Nephron (organoid): ENCODE results near the gene LSM5.

Experiments
- H3K27ac Mint-ChIP-seq, 3 experiments: 2 replicates each; pipeline ENCODE4 v1.8.0; 2020; ENCODE audit warnings: mixed read lengths in 3 of 3, mild to moderate bottlenecking in 2 of 3, moderate library complexity in 1 of 3
- H3K27me3 Mint-ChIP-seq: 2 replicates; pipeline ENCODE4 v1.8.0; 2021; ENCODE audit warnings: low read depth, mild to moderate bottlenecking, moderate library complexity, mixed read lengths
- H3K36me3 Mint-ChIP-seq: 2 replicates; pipeline ENCODE4 v1.8.0; 2020; ENCODE audit warnings: low read depth, mixed read lengths
- H3K4me1 Mint-ChIP-seq: 2 replicates; pipeline ENCODE4 v1.8.0; 2020; ENCODE audit warnings: mixed read lengths
- H3K4me3 Mint-ChIP-seq, 3 experiments: 2 replicates each; pipeline ENCODE4 v1.8.0; 2020; ENCODE audit warnings: mild to moderate bottlenecking in 3 of 3, mixed read lengths in 3 of 3, moderate library complexity in 2 of 3
- H3K9me3 Mint-ChIP-seq: 2 replicates; pipeline ENCODE4 v1.8.0; 2020; ENCODE audit warnings: mixed read lengths
- TF ChIP-seq, protein P1 (sequence below), 3 experiments: fragments of 200-600 bp; sonication (generic); IDR thresholded peaks; one replicate each; pipeline ENCODE4 v1.5.0; 2021; ENCODE audit warnings: antibody characterized with exemption in 3 of 3; ENCODE audit not compliant: unreplicated experiment in 3 of 3

The LSM5 gene

DNA sequence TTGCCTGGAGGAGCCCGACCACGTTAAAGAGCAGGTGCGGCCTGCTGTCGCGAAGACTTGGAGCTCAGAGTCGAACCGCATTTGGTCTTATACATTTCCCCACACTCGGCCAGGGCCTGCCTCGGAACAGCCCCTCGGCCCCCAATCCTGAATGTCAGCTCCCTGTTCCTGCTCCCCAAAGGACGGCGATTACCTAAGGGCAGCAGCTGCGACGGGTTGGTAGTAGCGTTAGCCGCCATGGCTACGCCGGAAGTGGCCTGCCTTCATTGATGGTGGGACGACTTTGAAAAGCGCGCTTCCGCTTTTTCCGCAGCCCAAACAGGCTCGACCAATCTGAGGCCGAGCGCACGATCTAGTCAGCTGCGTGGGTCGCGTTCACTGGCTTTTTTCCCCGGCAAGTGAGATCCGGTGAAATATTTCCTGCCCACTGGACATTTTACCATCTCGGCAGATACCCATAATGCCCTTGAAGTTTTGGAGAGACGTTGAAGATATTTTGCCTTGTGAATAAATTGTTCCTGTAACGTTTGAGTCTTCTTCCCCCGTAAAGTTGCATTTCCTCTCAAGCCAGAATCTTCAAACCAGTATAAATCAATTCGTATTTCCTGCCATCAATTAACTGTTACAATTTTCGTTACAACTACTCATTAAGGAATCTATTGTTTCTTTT is at the start of gene LSM5:
Gene LSM5 (minus strand): TSS at position 254 of the 670 bp plus-strand sequence. CDS start 15 bp downstream, at position 239.
- Mint-ChIP-seq H3K4me3 (peak within 1 kb of the TSS; percentile 82 to 95 (median 92)), H3K36me3 (peaks cover 27% of the 10 kb centered on the region), H3K4me1 (peaks cover 21% of the 10 kb centered on the region), H3K27ac (peak within 1 kb of the TSS; percentile 95 to 97 (median 96)), H3K27me3 (no peaks in the 10 kb centered on the region), H3K9me3 (no peaks in the 10 kb centered on the region)
- TF ChIP-seq, protein P1, sequence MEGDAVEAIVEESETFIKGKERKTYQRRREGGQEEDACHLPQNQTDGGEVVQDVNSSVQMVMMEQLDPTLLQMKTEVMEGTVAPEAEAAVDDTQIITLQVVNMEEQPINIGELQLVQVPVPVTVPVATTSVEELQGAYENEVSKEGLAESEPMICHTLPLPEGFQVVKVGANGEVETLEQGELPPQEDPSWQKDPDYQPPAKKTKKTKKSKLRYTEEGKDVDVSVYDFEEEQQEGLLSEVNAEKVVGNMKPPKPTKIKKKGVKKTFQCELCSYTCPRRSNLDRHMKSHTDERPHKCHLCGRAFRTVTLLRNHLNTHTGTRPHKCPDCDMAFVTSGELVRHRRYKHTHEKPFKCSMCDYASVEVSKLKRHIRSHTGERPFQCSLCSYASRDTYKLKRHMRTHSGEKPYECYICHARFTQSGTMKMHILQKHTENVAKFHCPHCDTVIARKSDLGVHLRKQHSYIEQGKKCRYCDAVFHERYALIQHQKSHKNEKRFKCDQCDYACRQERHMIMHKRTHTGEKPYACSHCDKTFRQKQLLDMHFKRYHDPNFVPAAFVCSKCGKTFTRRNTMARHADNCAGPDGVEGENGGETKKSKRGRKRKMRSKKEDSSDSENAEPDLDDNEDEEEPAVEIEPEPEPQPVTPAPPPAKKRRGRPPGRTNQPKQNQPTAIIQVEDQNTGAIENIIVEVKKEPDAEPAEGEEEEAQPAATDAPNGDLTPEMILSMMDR (IDR thresholded peaks at IDR 0.05; ENCODE audit: unreplicated experiment in 3 of 3): no peak

DNA sequence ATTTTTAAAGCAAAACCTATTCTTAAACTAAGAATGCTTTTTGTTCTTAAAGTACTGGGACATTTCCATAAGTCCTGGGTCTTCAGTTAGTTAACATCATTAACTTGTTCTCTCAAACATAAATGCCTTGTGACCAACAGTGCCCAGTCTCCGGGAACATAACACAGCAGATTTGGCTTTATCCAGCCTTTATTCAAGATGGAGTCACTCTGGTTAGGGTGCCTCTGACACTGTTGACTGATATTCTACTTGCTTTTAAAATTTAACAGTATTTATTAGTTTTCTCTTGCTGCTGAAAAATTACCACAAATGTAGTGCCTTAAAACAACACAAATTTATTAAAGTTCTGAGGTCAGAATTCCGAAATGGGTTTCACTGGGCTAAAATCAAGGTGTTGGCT is 49.2 kb upstream of the LSM5 start:
- TF ChIP-seq, protein P1 (IDR thresholded peaks at IDR 0.05; ENCODE audit: unreplicated experiment in 3 of 3): no peak
- no peaks in the 10 kb centered on the region for H3K27me3 Mint-ChIP-seq
- no peak overlapping the region for H3K4me3 Mint-ChIP-seq
- no peak overlapping the region for H3K27ac Mint-ChIP-seq
- H3K9me3 Mint-ChIP-seq: no peaks in the 10 kb centered on the region
- H3K4me1 Mint-ChIP-seq: no peaks in the 10 kb centered on the region
- H3K36me3 Mint-ChIP-seq: peaks cover 30% of the 10 kb centered on the region

DNA sequence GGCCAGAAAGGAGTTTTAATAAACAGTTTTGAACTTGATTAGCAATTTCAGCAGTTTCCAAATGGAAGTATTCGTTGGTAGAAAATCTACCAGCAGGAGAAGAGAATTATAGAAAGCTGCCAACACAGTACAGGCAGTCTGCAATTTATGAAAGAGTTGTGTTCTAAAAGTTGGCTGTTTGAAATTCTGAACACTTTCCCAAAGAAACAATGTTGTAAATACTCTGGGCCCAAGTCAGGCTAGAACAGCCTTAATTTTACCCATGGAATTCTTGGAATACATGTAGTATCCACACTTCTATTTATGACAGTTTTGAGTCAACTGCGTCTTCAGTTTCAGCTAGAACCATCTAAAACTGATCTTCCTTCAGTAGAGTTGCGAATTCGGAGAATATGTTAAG is 47.6 kb upstream of the LSM5 start:
- H3K36me3 Mint-ChIP-seq: peaks cover 20% of the 10 kb centered on the region
- no peak overlapping the region for H3K4me3 Mint-ChIP-seq
- peaks cover 9% of the 10 kb centered on the region for H3K4me1 Mint-ChIP-seq
- no peak overlapping the region for H3K27ac Mint-ChIP-seq
- TF ChIP-seq, protein P1 (IDR thresholded peaks at IDR 0.05; ENCODE audit: unreplicated experiment in 3 of 3): no peak
- no peaks in the 10 kb centered on the region for H3K9me3 Mint-ChIP-seq
- H3K27me3 Mint-ChIP-seq: no peaks in the 10 kb centered on the region

DNA sequence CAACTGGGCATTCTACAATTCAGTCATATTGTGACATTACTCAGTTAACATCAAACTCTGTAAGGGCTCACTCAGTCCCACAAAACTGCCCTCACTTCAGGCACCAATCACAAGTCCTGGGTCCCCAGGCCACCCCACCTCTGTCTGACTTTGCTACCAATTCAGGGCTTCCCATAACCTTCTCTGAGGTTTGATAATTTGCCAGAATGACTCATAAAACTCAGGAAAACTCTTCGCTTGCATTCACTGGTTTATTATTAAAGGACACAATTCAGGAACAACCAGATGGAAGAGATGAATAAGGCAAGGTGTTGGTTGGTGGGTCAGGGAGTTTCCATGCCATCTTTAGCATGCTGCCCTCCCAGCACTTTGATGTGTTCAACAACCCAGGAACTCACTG is 46.4 kb upstream of the LSM5 start:
- no peaks in the 10 kb centered on the region for H3K27me3 Mint-ChIP-seq
- peaks cover 22% of the 10 kb centered on the region for H3K36me3 Mint-ChIP-seq
- peaks cover 14% of the 10 kb centered on the region for H3K4me1 Mint-ChIP-seq
- H3K27ac Mint-ChIP-seq: no peak overlapping the region
- no peak overlapping the region for H3K4me3 Mint-ChIP-seq
- TF ChIP-seq, protein P1 (IDR thresholded peaks at IDR 0.05; ENCODE audit: unreplicated experiment in 3 of 3): no peak
- H3K9me3 Mint-ChIP-seq: no peaks in the 10 kb centered on the region

DNA sequence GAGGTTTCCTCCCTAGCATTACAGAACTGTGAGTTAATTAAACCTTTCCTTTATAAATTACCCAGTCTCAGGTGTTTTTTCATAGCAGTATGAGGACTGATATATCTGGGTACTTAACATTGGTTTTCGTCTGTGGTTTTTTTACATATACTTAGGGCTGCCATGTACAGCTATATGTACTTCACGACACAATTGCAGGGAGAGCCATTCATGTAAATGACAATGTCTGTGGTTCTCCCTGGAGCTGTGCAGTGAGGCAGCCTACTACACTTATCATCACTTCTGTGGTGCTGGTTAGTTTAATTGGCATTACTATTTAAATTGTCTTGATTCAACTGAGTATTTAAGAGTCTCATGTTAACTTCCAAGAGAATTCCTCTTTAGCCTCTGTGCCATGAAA is 45.8 kb upstream of the LSM5 start:
- Mint-ChIP-seq H3K36me3 (peaks cover 22% of the 10 kb centered on the region), H3K9me3 (no peaks in the 10 kb centered on the region), H3K4me1 (peaks cover 14% of the 10 kb centered on the region), H3K4me3 (no peak overlapping the region), H3K27ac (no peak overlapping the region), H3K27me3 (no peaks in the 10 kb centered on the region)
- TF ChIP-seq, protein P1 (IDR thresholded peaks at IDR 0.05; ENCODE audit: unreplicated experiment in 3 of 3): no peak

DNA sequence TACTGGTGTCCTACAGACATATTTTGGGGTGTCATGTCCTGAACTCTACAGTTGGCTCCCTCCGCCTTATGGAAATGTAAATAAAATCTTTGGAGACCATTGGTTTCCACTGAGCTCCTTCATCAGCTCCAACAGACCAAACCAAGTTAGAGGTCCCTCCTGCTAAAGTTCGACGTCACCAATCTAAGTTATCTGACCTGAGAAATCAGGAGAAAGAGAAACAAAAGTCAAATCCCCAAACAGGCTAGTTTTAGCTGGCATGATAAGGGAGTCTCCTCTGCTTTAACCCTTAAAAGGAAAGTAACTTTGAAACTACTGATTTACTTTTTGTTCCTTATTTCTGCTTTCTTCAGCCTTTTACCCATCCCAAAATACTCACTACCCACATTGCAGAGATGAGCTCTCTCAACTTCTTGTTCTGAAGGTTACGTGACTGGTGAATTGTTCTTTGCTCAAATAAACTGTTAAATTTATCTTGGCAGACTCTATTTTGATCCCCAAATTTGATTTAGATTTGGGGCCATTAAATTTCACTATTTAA is 45.1 kb upstream of the LSM5 start:
- Mint-ChIP-seq H3K27me3 (no peaks in the 10 kb centered on the region), H3K4me3 (no peak overlapping the region), H3K4me1 (peaks cover 14% of the 10 kb centered on the region), H3K27ac (no peak overlapping the region), H3K9me3 (no peaks in the 10 kb centered on the region), H3K36me3 (peaks cover 21% of the 10 kb centered on the region)
- TF ChIP-seq, protein P1 (IDR thresholded peaks at IDR 0.05; ENCODE audit: unreplicated experiment in 3 of 3): no peak
